ENCODE measurements around the gene DCDC2C. TPM values are rescaled to one million over a fixed set of nuclear protein-coding genes. Genes with fewer than 3 reads are reported as not detected.

DCDC2C gene
- total and polyA plus RNA-seq, 2 of the 4 experiments (the other 2 are of a cell fraction), result not detected

GRCh38 chr2:3674066-3674845 lies 29.1 kb upstream of the DCDC2C start:
- Histone ChIP-seq H3K18ac (ENCODE audit: low read depth, low read length) (no peak overlapping the region), H4K91ac (ENCODE audit: insufficient read depth, low read depth, low read length) (no peak overlapping the region), H2BK5ac (ENCODE audit: low read depth, low read length, poor library complexity, severe bottlenecking) (no peak overlapping the region), H3K4me2 (ENCODE audit: low read depth, low read length) (no peak overlapping the region), H2BK15ac (ENCODE audit: low read depth, low read length) (no peak overlapping the region), H3K9me3 (ENCODE audit: control insufficient read depth, insufficient read depth, low read length) (no peaks in the 10 kb centered on the region), H3K56ac (ENCODE audit: extremely low read depth, insufficient read depth, low read length) (no peak overlapping the region), H3K36me3 (ENCODE audit: control insufficient read depth, insufficient read depth, low read length) (no peaks in the 10 kb centered on the region), H4K20me1 (ENCODE audit: insufficient read depth, low read length) (no peaks in the 10 kb centered on the region), H3K23ac (ENCODE audit: low read depth, low read length) (no peak overlapping the region), H2BK20ac (ENCODE audit: low read depth, low read length) (no peak overlapping the region), H2AK9ac (replicated peaks; ENCODE audit: low read depth, low read length, poor library complexity) (no peak overlapping the region), H3K9ac (ENCODE audit: low read depth, low read length) (no peak overlapping the region), H4K5ac (ENCODE audit: low read depth, low read length) (no peak overlapping the region), H2BK120ac (ENCODE audit: low read depth, low read length) (no peak overlapping the region), H3K4me1 (ENCODE audit: control insufficient read depth, insufficient read depth, low read length) (no peaks in the 10 kb centered on the region), H2AK5ac (ENCODE audit: low read depth, low read length) (no peak overlapping the region), H3K4ac (ENCODE audit: low read depth, low read length) (no peak overlapping the region), H3K79me1 (ENCODE audit: low read depth in 1 of 2, low read length in 2 of 2) (no peaks in the 10 kb centered on the region), H3K9me1 (ENCODE audit: insufficient read depth, low read length) (no peaks in the 10 kb centered on the region), H4K8ac (ENCODE audit: low read depth in 2 of 2, low read length in 2 of 2) (no peak overlapping the region), H3K14ac (replicated peaks; ENCODE audit: low read depth, low read length) (no peak overlapping the region), H3K27ac (ENCODE audit: insufficient read depth, low read length) (no peak overlapping the region), H3K27me3 (ENCODE audit: control insufficient read depth, insufficient read depth, low read length) (peaks cover 8% of the 10 kb centered on the region), H3K4me3 (ENCODE audit: insufficient read depth, low read depth, low read length) (no peak overlapping the region), H2AFZ (replicated peaks; ENCODE audit: low read length, poor library complexity) (no peak overlapping the region)
- TF ChIP-seq CTCF (conservative IDR thresholded peaks at IDR 0.05; ENCODE audit: low read depth, low read length) (no peak), CHD1 (IDR thresholded peaks at IDR 0.05; ENCODE audit: low read depth, low read length) (no peak), POLR2A (IDR thresholded peaks at IDR 0.05; ENCODE audit: low read depth, low read length) (no peak), USF2 (IDR thresholded peaks at IDR 0.05; ENCODE audit: low read depth, low read length) (no peak), CEBPB (IDR thresholded peaks at IDR 0.05; ENCODE audit: low read depth, low read length) (no peak), NFE2L2 (IDR thresholded peaks at IDR 0.05; ENCODE audit: low read depth, low read length) (no peak), FOS (IDR thresholded peaks at IDR 0.05; ENCODE audit: low read depth, low read length) (no peak), ELK1 (IDR thresholded peaks at IDR 0.05; ENCODE audit: borderline replicate concordance, low read depth, low read length) (no peak)
- in situ Hi-C loops (cut with MboI; ENCODE audit: low sequenced_read_pairs), result loop anchor here (25.0 kb wide), 1 partner anchor 1812 kb away; no protein-coding TSS in a partner anchor
- dilution Hi-C loops (cut with HindIII; ENCODE audit: low sequenced_read_pairs, unreplicated experiment), result no loop called here
- BruUV-seq (replicated peaks), result no TSS peak
- CTCF ChIA-PET, result no interaction called here
- POLR2A ChIA-PET (ENCODE audit: unreplicated experiment), result no interaction called here
- 82% methylated on average over 6 of the region's 9 CpGs; no CpG with 5 or more reads in 1 of the 2 experiments for whole genome bisulfite sequencing, 2 experiments (ENCODE audit: extremely low coverage in 2 of 2, insufficient read length in 1 of 2)
- no peak for DNase-seq
- intact Hi-C loops (cut with micrococcal nuclease), result no loop called here
- ATAC-seq (ENCODE audit: low read depth), result no peak
